ENCODE measurements around the gene TTC39C. TPM values are rescaled to one million over a fixed set of nuclear protein-coding genes. Genes with fewer than 3 reads are reported as not detected.
A peak's percentile ranks its signal among the peaks of the same experiment; 100 is the strongest.
"Not testable (repeated sequence)": the region's sequence is repeated elsewhere in the genome, so short reads cannot be mapped to it uniquely, and the experiment has no call there.

The TTC39C gene
- total RNA-seq, 1 donor from 2014 or later, result 30.1 TPM

GRCh38 chr18:24073791-24074190 lies 59.2 kb downstream of the TTC39C start:
- Mint-ChIP-seq H3K4me1 (ENCODE audit: low read depth) (peaks cover 24% of the 10 kb centered on the region), H3K4me3 (ENCODE audit: low read depth) (no peak overlapping the region), H3K27ac (no peak overlapping the region), H3K36me3 (ENCODE audit: insufficient read depth) (peaks cover 23% of the 10 kb centered on the region), H3K27me3 (peaks cover 13% of the 10 kb centered on the region), H3K9me3 (ENCODE audit: low read depth) (no peaks in the 10 kb centered on the region)
- no peak for DNase-seq (ENCODE audit: low spot score, unreplicated experiment)
- no peak for TF ChIP-seq CTCF (IDR thresholded peaks at IDR 0.05; ENCODE audit: unreplicated experiment)

GRCh38 chr18:24074757-24075156 lies 60.2 kb downstream of the TTC39C start:
- H3K9me3 Mint-ChIP-seq (ENCODE audit: low read depth); H3K27ac Mint-ChIP-seq; H3K4me3 Mint-ChIP-seq (ENCODE audit: low read depth); DNase-seq (ENCODE audit: low spot score, unreplicated experiment): not testable (repeated sequence)
- Mint-ChIP-seq H3K4me1 (ENCODE audit: low read depth) (peaks cover 17% of the 10 kb centered on the region), H3K36me3 (ENCODE audit: insufficient read depth) (peaks cover 23% of the 10 kb centered on the region), H3K27me3 (peaks cover 13% of the 10 kb centered on the region)

- DNase-seq (ENCODE audit: low spot score, unreplicated experiment), result no peak
- Mint-ChIP-seq H3K36me3 (ENCODE audit: insufficient read depth) (peaks cover 21% of the 10 kb centered on the region), H3K4me3 (ENCODE audit: low read depth) (no peak overlapping the region), H3K27ac (no peak overlapping the region), H3K9me3 (ENCODE audit: low read depth) (no peaks in the 10 kb centered on the region), H3K4me1 (ENCODE audit: low read depth) (peaks cover 11% of the 10 kb centered on the region), H3K27me3 (peaks cover 10% of the 10 kb centered on the region)
- TF ChIP-seq CTCF (IDR thresholded peaks at IDR 0.05; ENCODE audit: unreplicated experiment), result peak; percentile 13
These were observed 61.4 kb downstream of the TTC39C start for GRCh38 chr18:24075767-24076597.

GRCh38 chr18:24076950-24077349 lies 62.4 kb downstream of the TTC39C start:
- peaks cover 10% of the 10 kb centered on the region for H3K27me3 Mint-ChIP-seq
- H3K4me1 Mint-ChIP-seq (ENCODE audit: low read depth), result peaks cover 4% of the 10 kb centered on the region
- H3K4me3 Mint-ChIP-seq (ENCODE audit: low read depth), result no peak overlapping the region
- DNase-seq (ENCODE audit: low spot score, unreplicated experiment), result no peak
- no peak overlapping the region for H3K27ac Mint-ChIP-seq
- H3K36me3 Mint-ChIP-seq (ENCODE audit: insufficient read depth), result peaks cover 18% of the 10 kb centered on the region
- H3K9me3 Mint-ChIP-seq (ENCODE audit: low read depth), result no peaks in the 10 kb centered on the region
- TF ChIP-seq CTCF (IDR thresholded peaks at IDR 0.05; ENCODE audit: unreplicated experiment), result no peak

- H3K4me1 Mint-ChIP-seq (ENCODE audit: low read depth), result peaks cover 3% of the 10 kb centered on the region
- H3K9me3 Mint-ChIP-seq (ENCODE audit: low read depth), result no peaks in the 10 kb centered on the region
- TF ChIP-seq CTCF (IDR thresholded peaks at IDR 0.05; ENCODE audit: unreplicated experiment), result no peak
- H3K27ac Mint-ChIP-seq, result no peak overlapping the region
- H3K4me3 Mint-ChIP-seq (ENCODE audit: low read depth), result no peak overlapping the region
- peaks cover 16% of the 10 kb centered on the region for H3K36me3 Mint-ChIP-seq (ENCODE audit: insufficient read depth)
- peaks cover 4% of the 10 kb centered on the region for H3K27me3 Mint-ChIP-seq
- no peak for DNase-seq (ENCODE audit: low spot score, unreplicated experiment)
These were observed 63.8 kb downstream of the TTC39C start for GRCh38 chr18:24078391-24078790.

GRCh38 chr18:24080861-24081260 lies 66.3 kb downstream of the TTC39C start:
- TF ChIP-seq CTCF (IDR thresholded peaks at IDR 0.05; ENCODE audit: unreplicated experiment), result no peak
- H3K36me3 Mint-ChIP-seq (ENCODE audit: insufficient read depth), result peaks cover 21% of the 10 kb centered on the region
- H3K27me3 Mint-ChIP-seq, result peaks cover 4% of the 10 kb centered on the region
- H3K9me3 Mint-ChIP-seq (ENCODE audit: low read depth), result no peaks in the 10 kb centered on the region
- no peak for DNase-seq (ENCODE audit: low spot score, unreplicated experiment)
- H3K27ac Mint-ChIP-seq, result no peak overlapping the region
- peaks cover 3% of the 10 kb centered on the region for H3K4me1 Mint-ChIP-seq (ENCODE audit: low read depth)
- H3K4me3 Mint-ChIP-seq (ENCODE audit: low read depth), result no peak overlapping the region

Data from progenitor cell of endocrine pancreas (in vitro differentiated cells).